ENCODE data around the gene TMEM164.

TMEM164 gene

DNA sequence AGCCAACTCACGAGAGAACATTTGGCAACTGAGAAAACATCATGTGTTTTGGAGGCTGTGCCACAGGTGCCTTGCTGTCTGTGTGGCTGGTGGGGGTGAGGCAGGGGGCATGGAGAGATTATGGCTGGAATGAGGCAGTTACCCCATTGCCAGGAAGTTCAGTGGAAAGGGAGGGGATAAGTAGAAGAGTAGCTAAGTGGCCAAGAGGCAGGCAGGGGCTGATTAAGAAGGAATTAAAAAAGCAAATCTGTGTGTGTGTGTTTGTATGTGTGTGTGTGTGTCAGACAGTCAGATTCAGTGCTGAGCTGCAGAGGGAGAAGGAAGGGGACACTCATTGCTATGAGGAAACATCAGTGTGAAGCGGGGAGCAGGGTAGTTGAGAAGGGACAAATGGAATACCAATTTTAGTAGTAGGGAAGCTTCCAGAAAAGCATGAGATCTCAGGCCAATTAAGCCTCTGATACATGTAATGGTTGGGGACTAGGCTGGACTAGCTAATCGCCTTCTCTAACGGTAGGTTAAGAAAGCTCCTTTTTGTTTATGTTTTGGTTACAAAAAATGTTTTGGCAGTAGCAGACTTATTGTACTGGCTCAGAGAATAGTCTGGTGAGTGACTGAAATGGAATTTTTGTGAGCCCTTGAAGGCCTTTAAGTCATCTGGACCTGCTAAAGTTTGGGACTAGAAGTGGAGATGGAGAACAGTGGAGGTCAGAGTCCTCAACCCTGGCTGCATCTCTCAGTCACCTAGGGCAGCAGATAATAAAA lies 18.5 kb downstream of the TMEM164 start:
- no peaks in the 10 kb centered on the region for H3K4me1 ChIP-seq (ENCODE audit: low read depth, poor library complexity, severe bottlenecking)
- H4K20me1 ChIP-seq (ENCODE audit: insufficient read depth): no peaks in the 10 kb centered on the region
- H3K79me2 ChIP-seq (ENCODE audit: insufficient read depth, low read depth): no peaks in the 10 kb centered on the region
- H2AFZ ChIP-seq (ENCODE audit: low read depth): no peak overlapping the region
- H3K9ac ChIP-seq: no peak overlapping the region
- H3K27me3 ChIP-seq (ENCODE audit: insufficient read depth, low read depth): no peaks in the 10 kb centered on the region
- no peak overlapping the region for H3K27ac ChIP-seq
- no peak overlapping the region for H3K4me2 ChIP-seq
- no peaks in the 10 kb centered on the region for H3K36me3 ChIP-seq (ENCODE audit: insufficient read depth)
- TF ChIP-seq, protein P1, sequence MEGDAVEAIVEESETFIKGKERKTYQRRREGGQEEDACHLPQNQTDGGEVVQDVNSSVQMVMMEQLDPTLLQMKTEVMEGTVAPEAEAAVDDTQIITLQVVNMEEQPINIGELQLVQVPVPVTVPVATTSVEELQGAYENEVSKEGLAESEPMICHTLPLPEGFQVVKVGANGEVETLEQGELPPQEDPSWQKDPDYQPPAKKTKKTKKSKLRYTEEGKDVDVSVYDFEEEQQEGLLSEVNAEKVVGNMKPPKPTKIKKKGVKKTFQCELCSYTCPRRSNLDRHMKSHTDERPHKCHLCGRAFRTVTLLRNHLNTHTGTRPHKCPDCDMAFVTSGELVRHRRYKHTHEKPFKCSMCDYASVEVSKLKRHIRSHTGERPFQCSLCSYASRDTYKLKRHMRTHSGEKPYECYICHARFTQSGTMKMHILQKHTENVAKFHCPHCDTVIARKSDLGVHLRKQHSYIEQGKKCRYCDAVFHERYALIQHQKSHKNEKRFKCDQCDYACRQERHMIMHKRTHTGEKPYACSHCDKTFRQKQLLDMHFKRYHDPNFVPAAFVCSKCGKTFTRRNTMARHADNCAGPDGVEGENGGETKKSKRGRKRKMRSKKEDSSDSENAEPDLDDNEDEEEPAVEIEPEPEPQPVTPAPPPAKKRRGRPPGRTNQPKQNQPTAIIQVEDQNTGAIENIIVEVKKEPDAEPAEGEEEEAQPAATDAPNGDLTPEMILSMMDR (conservative IDR thresholded peaks at IDR 0.05; ENCODE audit: low read depth, low read length): no peak
- H3K4me3 ChIP-seq (IDR thresholded peaks at IDR 0.05; ENCODE audit: insufficient read depth, low read depth, low read length): no peak overlapping the region

DNA sequence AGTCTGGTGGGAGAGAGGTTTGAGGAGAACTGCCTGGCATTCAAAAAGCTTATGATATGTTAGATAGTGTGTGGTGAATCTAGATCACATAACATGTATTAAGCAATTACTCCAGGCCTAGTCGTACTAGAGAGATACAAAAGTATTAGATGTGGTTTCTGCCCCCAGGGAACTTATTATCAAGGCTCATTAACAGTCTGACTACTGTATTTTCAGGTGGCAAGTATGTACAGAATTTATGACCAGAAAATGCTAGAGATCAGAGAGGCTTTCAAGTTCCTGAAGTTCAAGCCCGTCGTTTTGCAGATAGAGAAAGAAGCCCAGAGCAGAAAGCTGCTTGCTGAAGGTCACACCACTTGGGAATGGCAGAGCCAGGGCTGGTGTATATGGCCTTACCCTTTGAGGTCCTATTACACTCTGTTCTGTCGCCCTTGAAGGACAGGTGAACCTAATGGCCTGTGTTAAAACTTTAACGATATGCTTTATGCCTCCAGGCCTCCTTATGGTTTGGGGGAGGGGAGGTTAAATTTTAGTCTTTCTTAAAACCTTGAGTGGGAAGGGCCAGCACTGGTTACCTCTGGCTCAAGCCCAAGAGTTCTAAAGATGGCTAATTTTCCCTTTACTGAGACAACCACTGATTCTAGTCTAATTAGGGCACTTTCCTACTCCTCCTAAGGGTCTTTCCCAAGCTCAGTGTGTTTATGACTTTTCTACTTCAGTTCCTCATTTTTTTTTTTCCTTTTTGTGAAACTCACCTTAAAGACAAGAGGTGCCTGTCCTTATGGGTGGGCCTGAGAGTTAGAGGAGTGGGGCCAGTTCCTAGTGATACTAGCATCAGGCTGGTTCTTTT lies 19.9 kb downstream of the TMEM164 start:
- TF ChIP-seq, protein P1 (conservative IDR thresholded peaks at IDR 0.05; ENCODE audit: low read depth, low read length): no peak
- Histone ChIP-seq H3K4me3 (IDR thresholded peaks at IDR 0.05; ENCODE audit: insufficient read depth, low read depth, low read length) (no peak overlapping the region), H4K20me1 (ENCODE audit: insufficient read depth) (no peaks in the 10 kb centered on the region), H3K36me3 (ENCODE audit: insufficient read depth) (no peaks in the 10 kb centered on the region), H3K27me3 (ENCODE audit: insufficient read depth, low read depth) (no peaks in the 10 kb centered on the region), H3K9ac (no peak overlapping the region), H2AFZ (ENCODE audit: low read depth) (no peak overlapping the region), H3K4me1 (ENCODE audit: low read depth, poor library complexity, severe bottlenecking) (no peaks in the 10 kb centered on the region), H3K27ac (no peak overlapping the region), H3K4me2 (no peak overlapping the region), H3K79me2 (ENCODE audit: insufficient read depth, low read depth) (no peaks in the 10 kb centered on the region)

DNA sequence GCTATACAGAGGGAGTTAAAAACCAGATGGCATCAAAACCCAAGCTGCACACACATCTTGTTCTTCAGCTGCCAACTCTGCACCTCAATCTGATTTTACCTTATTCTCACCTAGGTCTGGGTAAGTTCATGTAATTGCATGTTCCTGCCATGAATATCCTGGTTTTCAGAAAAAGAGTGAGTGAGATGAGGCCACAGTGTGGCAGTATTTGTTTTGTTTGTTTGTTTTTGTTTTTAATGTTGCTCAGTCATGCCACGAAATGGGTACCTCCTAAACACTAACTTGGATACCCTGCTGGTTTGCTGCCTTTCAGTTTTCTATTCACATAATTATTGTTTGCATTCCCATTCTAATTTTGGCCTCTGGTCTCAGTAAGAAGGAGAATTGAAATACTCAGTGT lies 22.5 kb downstream of the TMEM164 start:
- Histone ChIP-seq H3K4me2 (no peak overlapping the region), H3K27ac (no peak overlapping the region), H2AFZ (ENCODE audit: low read depth) (no peak overlapping the region), H3K4me3 (IDR thresholded peaks at IDR 0.05; ENCODE audit: insufficient read depth, low read depth, low read length) (no peak overlapping the region), H4K20me1 (ENCODE audit: insufficient read depth) (no peaks in the 10 kb centered on the region), H3K27me3 (ENCODE audit: insufficient read depth, low read depth) (no peaks in the 10 kb centered on the region), H3K4me1 (ENCODE audit: low read depth, poor library complexity, severe bottlenecking) (no peaks in the 10 kb centered on the region), H3K36me3 (ENCODE audit: insufficient read depth) (no peaks in the 10 kb centered on the region), H3K9ac (no peak overlapping the region), H3K79me2 (ENCODE audit: insufficient read depth, low read depth) (no peaks in the 10 kb centered on the region)
- TF ChIP-seq, protein P1 (conservative IDR thresholded peaks at IDR 0.05; ENCODE audit: low read depth, low read length): no peak

DNA sequence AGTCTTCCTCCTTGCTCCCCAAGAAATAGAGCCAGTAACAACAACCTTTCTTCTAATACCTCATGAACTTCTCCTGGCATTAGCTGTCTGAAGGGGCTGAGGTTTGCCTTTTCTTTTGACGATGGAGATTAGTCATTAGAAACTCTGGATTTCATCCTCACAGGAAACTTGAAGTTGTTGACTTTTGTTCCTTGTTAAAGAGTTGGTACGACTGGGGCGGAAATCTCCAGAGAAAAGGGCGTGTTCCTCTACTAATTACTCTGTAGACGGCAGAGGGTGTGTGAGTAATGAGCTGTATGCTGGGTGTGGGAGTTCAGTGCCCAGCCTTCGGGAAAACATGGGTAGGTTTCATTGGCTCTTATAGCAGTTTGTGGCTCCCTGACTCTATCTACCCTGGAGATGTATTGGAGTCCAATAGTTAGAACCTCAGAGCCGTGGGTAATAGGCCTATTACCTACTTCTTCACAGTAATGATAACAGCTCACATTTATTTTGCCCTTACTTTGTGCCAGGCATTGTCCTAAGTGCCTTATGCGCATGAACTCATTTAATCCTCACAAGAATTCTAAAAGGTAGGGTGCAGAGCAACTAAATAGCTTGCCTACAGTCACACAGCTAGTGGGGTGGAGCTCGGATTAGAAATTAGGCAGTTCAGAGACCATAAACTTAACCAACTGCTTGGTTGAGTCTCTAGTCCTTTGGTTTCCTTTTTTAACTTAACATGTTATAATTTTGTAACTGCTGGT lies 23.4 kb downstream of the TMEM164 start:
- no peaks in the 10 kb centered on the region for H4K20me1 ChIP-seq (ENCODE audit: insufficient read depth)
- H3K27me3 ChIP-seq (ENCODE audit: insufficient read depth, low read depth): no peaks in the 10 kb centered on the region
- H2AFZ ChIP-seq (ENCODE audit: low read depth): no peak overlapping the region
- H3K4me3 ChIP-seq (IDR thresholded peaks at IDR 0.05; ENCODE audit: insufficient read depth, low read depth, low read length): no peak overlapping the region
- H3K4me1 ChIP-seq (ENCODE audit: low read depth, poor library complexity, severe bottlenecking): no peaks in the 10 kb centered on the region
- TF ChIP-seq, protein P1 (conservative IDR thresholded peaks at IDR 0.05; ENCODE audit: low read depth, low read length): no peak
- H3K79me2 ChIP-seq (ENCODE audit: insufficient read depth, low read depth): no peaks in the 10 kb centered on the region
- H3K4me2 ChIP-seq: no peak overlapping the region
- no peak overlapping the region for H3K27ac ChIP-seq
- H3K9ac ChIP-seq: no peak overlapping the region
- no peaks in the 10 kb centered on the region for H3K36me3 ChIP-seq (ENCODE audit: insufficient read depth)

Data from KMS-11 (cell line).